Lower leg skin (tissue), 4 donors: Measurements from ENCODE around the gene STK35. TPM values are rescaled to one million over a fixed set of nuclear protein-coding genes. Genes with fewer than 3 reads are reported as not detected.
A peak's percentile ranks its signal among the peaks of the same experiment; 100 is the strongest.

Source experiments
- DNase-seq, 2 donors: peaks; one replicate each; pipeline ENCODE4 v3.0.0-alpha.2; 2019; ENCODE audit warnings: low spot score in 2 of 2
- H3K4me3 ChIP-seq: fragments of 200-600 bp; sonication (generic); 2 replicates; pipeline ENCODE4 v1.5.1; 2017; ENCODE audit warnings: mild to moderate bottlenecking, low read depth; ENCODE audit not compliant: poor library complexity, severe bottlenecking
- POLR2A ChIP-seq, 2 donors: fragments of 450-650 bp; IDR thresholded peaks; one replicate each; pipeline ENCODE4 v1.6.1; 2016 to 2017; ENCODE audit warnings: antibody characterized with exemption in 2 of 2, mild to moderate bottlenecking in 1 of 2, moderate library complexity in 1 of 2
- WGBS, 2 donors: methylation state at CpG; one replicate each; pipeline ENCODE4 v1.1.5; 2018; 5-methylcytosine and 5-hydroxymethylcytosine counted together
- intact Hi-C: fragments of 100-400 bp; cut with DNase I; formaldehyde crosslinking; loops from one replicate; pipeline ENCODE4 v1.15.0; 2023; ENCODE audit warnings: low total_unique reads
- total RNA-seq, 4 donors: library from RNA; depleted of rRNA; stranded (reverse); fragments of >200 nt; gene quantifications; one replicate each; pipeline ENCODE4 v1.1.0, GENCODE V29; 2016
- TF ChIP-seq, protein P1 (sequence below), 3 donors: fragments of 450-650 bp; IDR thresholded peaks; one replicate each; pipeline ENCODE4 v1.5.1; 2016; ENCODE audit warnings: antibody characterized with exemption in 3 of 3, mild to moderate bottlenecking in 3 of 3, moderate library complexity in 2 of 3

Gene STK35
- total RNA-seq, 4 donors from 2014 or later: 16.2 to 28.8 (median 21.5) TPM

DNA sequence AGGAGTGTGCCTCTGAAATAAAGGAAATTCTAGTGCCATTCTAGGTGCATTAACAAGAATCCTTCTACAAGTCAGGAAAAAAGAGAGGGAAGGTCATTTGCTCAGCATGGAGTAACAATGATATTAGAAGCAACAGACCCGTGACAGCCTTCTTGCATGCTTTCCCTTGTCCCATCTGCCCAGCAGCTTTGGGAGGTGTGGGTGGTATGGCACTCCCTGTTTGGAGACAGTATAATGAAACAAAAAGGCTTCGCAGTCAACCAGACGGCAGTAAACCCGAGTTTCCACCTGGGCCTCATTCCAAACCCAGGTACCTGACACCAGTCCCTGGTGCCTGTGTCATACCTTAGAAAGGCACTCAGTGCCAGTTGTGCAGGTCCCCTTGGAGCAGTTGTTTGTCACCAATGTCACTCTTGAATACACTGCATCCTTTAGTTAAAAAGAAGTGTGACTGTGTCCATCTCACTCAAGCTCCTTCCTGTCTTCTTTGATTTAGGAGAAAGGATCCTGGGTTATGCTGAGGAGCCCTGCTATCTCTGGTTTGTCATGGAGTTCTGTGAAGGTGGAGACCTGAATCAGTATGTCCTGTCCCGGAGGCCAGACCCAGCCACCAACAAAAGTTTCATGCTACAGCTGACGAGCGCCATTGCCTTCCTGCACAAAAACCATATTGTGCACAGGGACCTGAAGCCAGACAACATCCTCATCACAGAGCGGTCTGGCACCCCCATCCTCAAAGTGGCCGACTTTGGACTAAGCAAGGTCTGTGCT lies 14.7 kb downstream of the STK35 start:
- TF ChIP-seq, protein P1, sequence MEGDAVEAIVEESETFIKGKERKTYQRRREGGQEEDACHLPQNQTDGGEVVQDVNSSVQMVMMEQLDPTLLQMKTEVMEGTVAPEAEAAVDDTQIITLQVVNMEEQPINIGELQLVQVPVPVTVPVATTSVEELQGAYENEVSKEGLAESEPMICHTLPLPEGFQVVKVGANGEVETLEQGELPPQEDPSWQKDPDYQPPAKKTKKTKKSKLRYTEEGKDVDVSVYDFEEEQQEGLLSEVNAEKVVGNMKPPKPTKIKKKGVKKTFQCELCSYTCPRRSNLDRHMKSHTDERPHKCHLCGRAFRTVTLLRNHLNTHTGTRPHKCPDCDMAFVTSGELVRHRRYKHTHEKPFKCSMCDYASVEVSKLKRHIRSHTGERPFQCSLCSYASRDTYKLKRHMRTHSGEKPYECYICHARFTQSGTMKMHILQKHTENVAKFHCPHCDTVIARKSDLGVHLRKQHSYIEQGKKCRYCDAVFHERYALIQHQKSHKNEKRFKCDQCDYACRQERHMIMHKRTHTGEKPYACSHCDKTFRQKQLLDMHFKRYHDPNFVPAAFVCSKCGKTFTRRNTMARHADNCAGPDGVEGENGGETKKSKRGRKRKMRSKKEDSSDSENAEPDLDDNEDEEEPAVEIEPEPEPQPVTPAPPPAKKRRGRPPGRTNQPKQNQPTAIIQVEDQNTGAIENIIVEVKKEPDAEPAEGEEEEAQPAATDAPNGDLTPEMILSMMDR (IDR thresholded peaks at IDR 0.05): no peak
- no peak for TF ChIP-seq POLR2A (IDR thresholded peaks at IDR 0.05)
- no peak for DNase-seq
- 79 to 82% methylated on average over 9 of the region's 9 CpGs for WGBS, 2 donors
- H3K4me3 ChIP-seq: no peak overlapping the region
- intact Hi-C loops: no loop called here

DNA sequence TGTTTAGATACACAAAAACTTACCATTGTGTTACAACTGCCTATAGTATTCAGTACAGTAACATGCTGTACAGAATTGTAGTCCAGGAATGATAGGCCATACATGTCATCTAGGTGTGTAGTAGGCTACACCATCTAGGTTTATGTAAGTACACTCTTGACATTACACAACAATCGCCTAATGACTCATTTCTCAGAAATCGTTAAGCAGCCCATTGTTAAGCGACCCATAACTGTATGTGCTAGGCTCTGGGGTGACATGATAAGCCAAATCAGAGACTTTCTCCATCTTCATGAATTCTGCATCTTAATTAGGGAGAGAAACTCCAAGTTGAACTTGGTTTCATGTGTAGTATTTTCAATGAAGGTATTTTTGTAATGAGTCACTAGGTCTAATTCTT lies 17.2 kb downstream of the STK35 start:
- no peak overlapping the region for H3K4me3 ChIP-seq
- intact Hi-C loops: no loop called here
- DNase-seq: no peak
- WGBS, 2 donors: 69 to 73% methylated on average over 3 of the region's 3 CpGs
- no peak for TF ChIP-seq POLR2A (IDR thresholded peaks at IDR 0.05)
- TF ChIP-seq, protein P1 (IDR thresholded peaks at IDR 0.05): no peak

DNA sequence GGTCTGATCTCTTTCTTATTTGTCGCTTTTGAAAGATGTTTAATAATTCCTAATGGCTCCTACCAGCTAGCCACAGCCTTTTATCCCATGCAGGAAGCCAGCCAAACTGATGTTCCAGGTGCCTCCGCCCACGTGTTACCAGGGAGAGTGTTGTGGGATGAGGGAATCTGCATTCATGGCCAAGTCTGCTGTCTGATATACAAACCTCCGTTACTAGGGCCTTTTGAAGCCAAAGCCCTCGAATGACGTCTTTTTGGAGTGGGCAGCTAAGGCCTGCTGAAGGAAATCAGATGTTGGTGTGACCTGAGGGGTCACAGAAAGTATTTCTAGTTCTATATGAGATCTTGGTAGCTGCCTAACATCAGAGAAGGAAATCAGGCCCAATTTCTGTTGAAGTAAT lies 21.3 kb downstream of the STK35 start:
- DNase-seq: no peak
- intact Hi-C loops: no loop called here
- no peak overlapping the region for H3K4me3 ChIP-seq
- WGBS, 2 donors: 38% methylated on average over 6 of the region's 6 CpGs
- TF ChIP-seq, protein P1 (IDR thresholded peaks at IDR 0.05): no peak
- no peak for TF ChIP-seq POLR2A (IDR thresholded peaks at IDR 0.05)

DNA sequence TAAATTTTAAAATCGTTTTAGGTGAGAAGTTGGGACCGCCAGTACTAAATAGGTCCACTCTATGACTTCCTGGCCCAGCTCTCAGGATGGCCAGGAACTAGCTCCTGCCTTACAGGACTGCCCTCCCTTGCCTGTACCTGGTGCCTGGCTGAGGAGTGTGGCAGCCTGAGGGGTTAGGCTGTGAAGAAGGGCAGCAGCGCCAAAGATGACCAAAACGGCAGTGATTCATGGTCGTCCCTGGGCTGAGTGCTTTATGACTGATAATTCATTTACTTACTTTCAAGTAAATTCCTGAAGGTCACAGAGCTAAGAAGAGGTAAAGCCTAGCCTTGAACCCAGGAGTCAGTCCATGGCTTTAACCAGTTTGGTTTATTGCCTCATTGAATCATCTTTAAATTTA lies 22.1 kb downstream of the STK35 start:
- 83 to 84% methylated on average over 5 of the region's 5 CpGs for WGBS, 2 donors
- TF ChIP-seq, protein P1 (IDR thresholded peaks at IDR 0.05): no peak
- no peak for TF ChIP-seq POLR2A (IDR thresholded peaks at IDR 0.05)
- intact Hi-C loops: no loop called here
- no peak overlapping the region for H3K4me3 ChIP-seq
- DNase-seq: peak in 1 of 2 donors; percentile 49

DNA sequence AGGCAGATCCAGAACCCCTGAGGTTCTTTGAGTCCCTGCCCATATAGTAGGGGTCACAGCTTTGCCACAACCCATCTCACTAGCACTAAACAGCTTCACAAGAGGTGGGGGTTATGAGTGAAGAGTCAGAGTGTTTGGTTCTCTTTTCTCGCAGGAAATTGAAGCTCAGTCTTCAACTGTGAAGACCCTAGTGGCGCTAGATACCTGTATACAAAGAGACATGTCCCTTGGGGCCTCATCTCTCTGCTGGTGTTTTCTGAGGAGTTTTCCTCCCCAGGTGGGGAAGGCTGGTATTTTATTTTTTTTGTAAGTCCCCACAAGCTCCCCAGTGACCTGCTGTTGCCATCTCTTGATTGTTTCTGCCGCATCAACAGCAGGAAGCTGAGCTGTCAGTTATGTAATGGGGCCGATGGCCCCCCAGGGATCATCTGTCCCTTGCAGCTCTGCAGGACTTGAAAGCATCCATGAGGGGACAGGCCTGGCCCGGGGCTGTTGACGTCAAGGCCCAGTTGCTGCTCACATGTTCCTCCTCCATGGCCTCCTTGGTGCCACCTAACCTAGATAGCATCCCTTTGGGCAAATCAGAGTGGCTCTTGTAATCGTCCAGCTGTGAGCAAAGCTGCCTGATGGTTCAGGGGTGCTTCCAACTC lies 23.1 kb downstream of the STK35 start:
- no peak for TF ChIP-seq POLR2A (IDR thresholded peaks at IDR 0.05)
- TF ChIP-seq, protein P1 (IDR thresholded peaks at IDR 0.05): no peak
- intact Hi-C loops: no loop called here
- 67 to 75% methylated on average over 7 of the region's 7 CpGs for WGBS, 2 donors
- H3K4me3 ChIP-seq: no peak overlapping the region
- DNase-seq: peak in 1 of 2 donors; percentile 75
